A673 (cell line): ENCODE results near the gene TNFSF11. TPM values are rescaled to one million over a fixed set of nuclear protein-coding genes. Genes with fewer than 3 reads are reported as not detected.

Experiments
- BruUV-seq: library from RNA; stranded (reverse); fragments of 400-500 nt; replicated peaks from 2 replicates; lab custom pipeline; 2021; lab: Mats Ljungman, UMichigan
- CTCF ChIA-PET: fragments of 300-600 bp; sonication (Branson Sonifier 250); formaldehyde crosslinking; loops from one replicate; lab custom pipeline; 2022; ENCODE audit warnings: antibody characterized with exemption; lab: Charles Lee
- POLR2A ChIA-PET: fragments of 300-600 bp; sonication (Branson Sonifier 250); formaldehyde crosslinking; loops from one replicate; lab custom pipeline; 2022; ENCODE audit warnings: antibody characterized with exemption; ENCODE audit not compliant: low non-redundant PET; lab: Charles Lee
- DNase-seq: peaks from one replicate; pipeline ENCODE4 v3.0.0-alpha.2; 2015; ENCODE audit warnings: low spot score
- H3K27ac ChIP-seq: fragments of 200-600 bp; sonication (generic); 2 replicates; pipeline ENCODE4 v1.5.1; 2016; ENCODE audit warnings: mixed run types, low read depth, mild to moderate bottlenecking, mixed read lengths, antibody characterized with exemption, low read length; ENCODE audit not compliant: poor library complexity, severe bottlenecking
- H3K27me3 ChIP-seq: fragments of 200-600 bp; sonication (generic); replicated peaks from 2 replicates; pipeline ENCODE4 v1.6.1; 2017; ENCODE audit warnings: mixed run types, low read depth, mild to moderate bottlenecking, mixed read lengths, antibody characterized with exemption, low read length; ENCODE audit not compliant: insufficient read depth, poor library complexity
- H3K36me3 ChIP-seq: fragments of 200-600 bp; sonication (generic); 2 replicates; pipeline ENCODE4 v1.6.1; 2016; ENCODE audit warnings: mixed run types, mild to moderate bottlenecking, mixed read lengths, antibody characterized with exemption, low read length; ENCODE audit not compliant: insufficient read depth, poor library complexity, severe bottlenecking
- H3K4me1 ChIP-seq: fragments of 200-600 bp; sonication (generic); 2 replicates; pipeline ENCODE4 v1.6.1; 2017; ENCODE audit warnings: mixed run types, mild to moderate bottlenecking, mixed read lengths, antibody characterized with exemption, low read length; ENCODE audit not compliant: insufficient read depth, poor library complexity, severe bottlenecking
- H3K4me3 ChIP-seq: fragments of 200-600 bp; sonication (generic); 2 replicates; pipeline ENCODE4 v1.5.1; 2016; ENCODE audit warnings: low read depth, mixed run types, mild to moderate bottlenecking, mixed read lengths, low read length; ENCODE audit not compliant: poor library complexity, severe bottlenecking
- H3K9me3 ChIP-seq: fragments of 200-600 bp; sonication (generic); 2 replicates; pipeline ENCODE4 v1.6.1; 2016; ENCODE audit warnings: mixed run types, low read depth, mild to moderate bottlenecking, mixed read lengths, antibody characterized with exemption, low read length; ENCODE audit not compliant: poor library complexity, severe bottlenecking
- CTCF ChIP-seq: fragments of 300-800, 200-600 bp; sonication (generic); conservative IDR thresholded peaks from 2 replicates; pipeline ENCODE4 v1.5.1; 2017; ENCODE audit warnings: low read depth, mild to moderate bottlenecking, antibody characterized with exemption, low read length, moderate library complexity, mixed read lengths
- EZH2 ChIP-seq: fragments of 200-600 bp; sonication (generic); IDR thresholded peaks from 2 replicates; pipeline ENCODE4 v1.6.1; 2017; ENCODE audit warnings: borderline replicate concordance, low read depth, mild to moderate bottlenecking, mixed read lengths, antibody characterized with exemption, low read length; ENCODE audit not compliant: poor library complexity, severe bottlenecking
- intact Hi-C: fragments of 100-400 bp; cut with micrococcal nuclease; formaldehyde crosslinking; loops from one replicate; pipeline ENCODE4 v1.10.0; 2022; ENCODE audit not compliant: unreplicated experiment
- total RNA-seq: library from RNA; stranded (reverse); gene quantifications from 2 replicates; pipeline ENCODE4 v1.2.3, GENCODE V29; 2021

The TNFSF11 gene
- total RNA-seq, 1 experiment from 2014 or later = not detected

- H3K4me3 ChIP-seq = no peak overlapping the region
- BruUV-seq = no TSS peak
- no peaks in the 10 kb centered on the region for H3K9me3 ChIP-seq
- CTCF ChIA-PET = no interaction called here
- intact Hi-C loops = no loop called here
- DNase-seq = no peak
- TF ChIP-seq EZH2 (no peak), CTCF (no peak)
- H3K27ac ChIP-seq = no peak overlapping the region
- POLR2A ChIA-PET = interaction anchor here (0.6 kb wide), 1 partner anchor 298 kb away, joined by 7 read pairs; no protein-coding TSS in a partner anchor
- no peaks in the 10 kb centered on the region for H3K36me3 ChIP-seq
- no peaks in the 10 kb centered on the region for H3K4me1 ChIP-seq
- H3K27me3 ChIP-seq = peaks cover 3% of the 10 kb centered on the region
These were observed 37.3 kb downstream of the TNFSF11 start for GRCh38 chr13:42611086-42611779.

GRCh38 chr13:42612021-42612765 lies 38.2 kb downstream of the TNFSF11 start:
- POLR2A ChIA-PET = no interaction called here
- H3K27me3 ChIP-seq = peaks cover 3% of the 10 kb centered on the region
- no TSS peak for BruUV-seq
- CTCF ChIA-PET = no interaction called here
- intact Hi-C loops = no loop called here
- no peak overlapping the region for H3K4me3 ChIP-seq
- no peaks in the 10 kb centered on the region for H3K9me3 ChIP-seq
- DNase-seq = no peak
- no peak overlapping the region for H3K27ac ChIP-seq
- no peak for TF ChIP-seq CTCF
- TF ChIP-seq EZH2 = no peak
- no peaks in the 10 kb centered on the region for H3K36me3 ChIP-seq
- H3K4me1 ChIP-seq = no peaks in the 10 kb centered on the region

GRCh38 chr13:42614436-42615035 lies 40.6 kb downstream of the TNFSF11 start:
- H3K4me1 ChIP-seq = no peaks in the 10 kb centered on the region
- H3K9me3 ChIP-seq = no peaks in the 10 kb centered on the region
- DNase-seq = no peak
- H3K27me3 ChIP-seq = no peaks in the 10 kb centered on the region
- ChIA-PET POLR2A (no interaction called here), CTCF (no interaction called here)
- no peak overlapping the region for H3K4me3 ChIP-seq
- intact Hi-C loops = no loop called here
- no peaks in the 10 kb centered on the region for H3K36me3 ChIP-seq
- no peak for TF ChIP-seq EZH2
- TF ChIP-seq CTCF = no peak
- no TSS peak for BruUV-seq
- no peak overlapping the region for H3K27ac ChIP-seq
